H9 (cell line): Measurements from ENCODE around the gene DDX25. TPM values are rescaled to one million over a fixed set of nuclear protein-coding genes. Genes with fewer than 3 reads are reported as not detected.

ENCODE experiments used
- DNase-seq: peaks from one replicate; pipeline ENCODE4 v3.0.0-alpha.2; 2017
- H2AFZ ChIP-seq: one replicate; pipeline ENCODE4 v1.6.1; 2013; ENCODE audit warnings: mild to moderate bottlenecking, low read length, control low read depth, moderate library complexity
- H2AK5ac ChIP-seq: 2 replicates; pipeline ENCODE4 v1.6.1; 2013; ENCODE audit warnings: low read length, control low read depth, mixed read lengths; ENCODE audit not compliant: insufficient read length
- H2BK120ac ChIP-seq: one replicate; pipeline ENCODE4 v1.6.1; 2013; ENCODE audit warnings: low read depth, mild to moderate bottlenecking, low read length, control low read depth, inconsistent platforms; ENCODE audit not compliant: poor library complexity, severe bottlenecking
- H2BK12ac ChIP-seq: 2 replicates; pipeline ENCODE4 v1.6.1; 2013; ENCODE audit warnings: low read length, control low read depth, mixed read lengths, low read depth; ENCODE audit not compliant: insufficient read length
- H2BK15ac ChIP-seq: 2 replicates; pipeline ENCODE4 v1.6.1; 2013; ENCODE audit warnings: low read depth, low read length, control low read depth
- H2BK20ac ChIP-seq: one replicate; pipeline ENCODE4 v1.6.1; 2013; ENCODE audit warnings: low read depth, mild to moderate bottlenecking, low read length, control low read depth, inconsistent platforms; ENCODE audit not compliant: poor library complexity, severe bottlenecking
- H2BK5ac ChIP-seq: 2 replicates; pipeline ENCODE4 v1.6.1; 2013; ENCODE audit warnings: low read length, control low read depth, mixed read lengths; ENCODE audit not compliant: insufficient read length
- H3K14ac ChIP-seq: 2 replicates; pipeline ENCODE4 v1.6.1; 2013; ENCODE audit warnings: low read length, control low read depth; ENCODE audit not compliant: insufficient read depth
- H3K18ac ChIP-seq: 2 replicates; pipeline ENCODE4 v1.6.1; 2013; ENCODE audit warnings: low read depth, mild to moderate bottlenecking, mixed read lengths, low read length, control low read depth; ENCODE audit not compliant: insufficient read length
- H3K23ac ChIP-seq: 2 replicates; pipeline ENCODE4 v1.6.1; 2013; ENCODE audit warnings: low read length, control low read depth, mixed read lengths, low read depth; ENCODE audit not compliant: insufficient read length
- H3K23me2 ChIP-seq: 2 replicates; pipeline ENCODE4 v1.6.1; 2013; ENCODE audit warnings: low read depth, mild to moderate bottlenecking, mixed read lengths, low read length, control low read depth; ENCODE audit not compliant: insufficient read length, poor library complexity, severe bottlenecking
- H3K27ac ChIP-seq: 2 replicates; pipeline ENCODE4 v1.5.1; 2013; ENCODE audit warnings: low read length, control low read depth, mixed read lengths, low read depth; ENCODE audit not compliant: insufficient read length
- H3K27me3 ChIP-seq: 2 replicates; pipeline ENCODE4 v1.6.1; 2013; ENCODE audit warnings: low read length, control low read depth, inconsistent platforms; ENCODE audit not compliant: insufficient read depth
- H3K4ac ChIP-seq: 2 replicates; pipeline ENCODE4 v1.6.1; 2013; ENCODE audit warnings: low read depth, mild to moderate bottlenecking, control low read depth, inconsistent platforms, low read length, moderate library complexity
- H3K4me1 ChIP-seq: 2 replicates; pipeline ENCODE4 v1.6.1; 2013; ENCODE audit warnings: low read length, control low read depth, inconsistent platforms; ENCODE audit not compliant: insufficient read depth
- H3K4me2 ChIP-seq: 2 replicates; pipeline ENCODE4 v1.6.1; 2013; ENCODE audit warnings: low read length, control low read depth, mixed read lengths; ENCODE audit not compliant: insufficient read length, insufficient read depth
- H3K56ac ChIP-seq: 2 replicates; pipeline ENCODE4 v1.6.1; 2013; ENCODE audit warnings: low read depth, mild to moderate bottlenecking, mixed read lengths, low read length, control low read depth; ENCODE audit not compliant: insufficient read length
- H3K79me1 ChIP-seq: 2 replicates; pipeline ENCODE4 v1.6.1; 2013; ENCODE audit warnings: low read depth, mild to moderate bottlenecking, moderate library complexity, low read length, control low read depth, inconsistent platforms; ENCODE audit not compliant: insufficient read depth, poor library complexity, severe bottlenecking
- H3K79me2 ChIP-seq: 2 replicates; pipeline ENCODE4 v1.6.1; 2013; ENCODE audit warnings: low read length, control low read depth, inconsistent platforms; ENCODE audit not compliant: insufficient read depth
- H3K9ac ChIP-seq: 2 replicates; pipeline ENCODE4 v1.6.1; 2013; ENCODE audit warnings: low read length, control low read depth, mixed read lengths; ENCODE audit not compliant: insufficient read length; ENCODE audit errors: extremely low read depth
- H3K9me3 ChIP-seq: one replicate; pipeline ENCODE4 v1.6.1; 2013; ENCODE audit warnings: low read depth, low read length, inconsistent platforms; ENCODE audit not compliant: control insufficient read depth
- H3T11ph ChIP-seq: one replicate; pipeline ENCODE4 v1.6.1; 2013; ENCODE audit warnings: mild to moderate bottlenecking, low read length, control low read depth, inconsistent platforms
- H4K20me1 ChIP-seq: one replicate; pipeline ENCODE4 v1.6.1; 2013; ENCODE audit not compliant: control insufficient read depth, insufficient read length, insufficient read depth
- H4K5ac ChIP-seq: 2 replicates; pipeline ENCODE4 v1.6.1; 2013; ENCODE audit warnings: low read depth, mild to moderate bottlenecking, mixed read lengths, low read length, control low read depth; ENCODE audit not compliant: insufficient read length
- H4K8ac ChIP-seq: replicated peaks from 2 replicates; pipeline ENCODE4 v1.6.1; 2013; ENCODE audit warnings: low read length, control low read depth, mixed read lengths, low read depth; ENCODE audit not compliant: insufficient read length
- H4K91ac ChIP-seq: 2 replicates; pipeline ENCODE4 v1.6.1; 2013; ENCODE audit warnings: low read depth, mild to moderate bottlenecking, moderate library complexity, mixed read lengths, low read length, control low read depth; ENCODE audit not compliant: insufficient read length
- H3K27ac Mint-ChIP-seq, 3 experiments: 2 replicates in 2 of 3; 3 replicates in 1 of 3; pipeline ENCODE4 v1.8.0; 2020 to 2021; ENCODE audit warnings: mixed read lengths in 3 of 3, mild to moderate bottlenecking in 1 of 3, moderate library complexity in 1 of 3
- H3K27me3 Mint-ChIP-seq: 2 replicates; pipeline ENCODE4 v1.8.0; 2021; ENCODE audit warnings: low read depth, mild to moderate bottlenecking, moderate library complexity, mixed read lengths
- H3K36me3 Mint-ChIP-seq, 3 experiments: 2 replicates in 2 of 3; 3 replicates in 1 of 3; pipeline ENCODE4 v1.8.0; 2020 to 2021; ENCODE audit warnings: low read depth in 3 of 3, mixed read lengths in 3 of 3; ENCODE audit not compliant: insufficient read depth in 1 of 3
- H3K4me1 Mint-ChIP-seq, 2 experiments: 2 replicates each; pipeline ENCODE4 v1.8.0; 2020; ENCODE audit warnings: mixed read lengths in 2 of 2
- H3K4me3 Mint-ChIP-seq, 2 experiments: 2 replicates in 1 of 2; 3 replicates in 1 of 2; pipeline ENCODE4 v1.8.0; 2020 to 2021; ENCODE audit warnings: mild to moderate bottlenecking in 2 of 2, mixed read lengths in 2 of 2, moderate library complexity in 1 of 2
- H3K9me3 Mint-ChIP-seq, 2 experiments: 2 replicates in 1 of 2; 3 replicates in 1 of 2; pipeline ENCODE4 v1.8.0; 2020; ENCODE audit warnings: mild to moderate bottlenecking in 2 of 2, mixed read lengths in 2 of 2, moderate library complexity in 1 of 2
- WGBS: extraction: QIAGEN DNeasy Blood & Tissue Kit; methylation state at CpG from one replicate; pipeline ENCODE4 v1.1.7; 2013; ENCODE audit warnings: missing lambda C conversion rate, low lambda C conversion rate, mixed read lengths; ENCODE audit not compliant: insufficient read length; ENCODE audit errors: extremely low coverage; 5-methylcytosine and 5-hydroxymethylcytosine counted together
- total RNA-seq: library from RNA; stranded (reverse); gene quantifications from 2 replicates; pipeline ENCODE4 v1.2.1, GENCODE V29; 2021
- TF ChIP-seq, protein P1 (sequence below): fragments of 200-600 bp; sonication (generic); conservative IDR thresholded peaks from 3 replicates; pipeline ENCODE4 v1.8.0; 2021; ENCODE audit warnings: antibody characterized with exemption, mild to moderate bottlenecking

Gene DDX25
- total RNA-seq, 1 experiment from 2014 or later, result 6.9 TPM

DNA sequence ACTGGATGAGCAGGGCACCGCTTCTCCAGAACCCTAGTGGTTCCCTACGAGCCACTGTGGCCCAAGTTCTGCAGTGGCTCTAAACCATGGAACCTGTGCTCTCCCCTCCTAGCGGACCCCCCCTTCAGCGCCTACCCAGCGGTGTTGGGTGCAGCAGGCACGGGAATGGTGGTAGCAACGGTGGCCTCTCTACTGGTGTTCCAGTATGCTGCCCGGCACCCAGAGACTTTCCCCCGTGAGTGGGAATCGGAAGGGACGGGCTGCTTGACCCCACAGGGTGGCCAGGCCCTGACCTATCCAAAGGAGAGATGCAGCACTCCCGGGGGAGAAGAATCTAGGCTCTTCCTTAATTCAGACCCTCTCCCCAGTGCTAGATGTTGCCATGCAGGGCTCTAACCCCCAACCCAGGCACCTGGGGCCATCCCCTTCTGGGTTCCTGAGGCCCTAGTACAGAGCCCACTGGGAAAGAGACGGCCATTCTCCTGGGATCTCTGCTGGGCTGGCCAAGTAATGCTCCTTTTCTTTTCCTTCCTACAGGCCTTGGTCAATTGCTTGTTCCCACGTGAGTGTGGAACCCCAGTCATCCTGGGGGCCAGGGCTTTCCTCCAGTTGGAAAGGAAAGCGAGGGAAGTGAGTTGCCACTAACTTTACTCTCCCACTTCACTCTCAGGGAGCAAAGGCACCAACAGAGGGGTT lies 50.8 kb downstream of the DDX25 start:
- Histone ChIP-seq H3K27ac (no peak overlapping the region), H3K9me3 (no peaks in the 10 kb centered on the region), H3K23ac (no peak overlapping the region), H4K8ac (no peak overlapping the region), H3K4me1 (no peaks in the 10 kb centered on the region), H3K79me2 (no peaks in the 10 kb centered on the region), H4K5ac (no peak overlapping the region), H2AK5ac (no peak overlapping the region), H3K4ac (no peak overlapping the region), H4K91ac (no peak overlapping the region), H3K4me2 (no peak overlapping the region), H3K23me2 (no peaks in the 10 kb centered on the region), H3K27me3 (no peaks in the 10 kb centered on the region), H2AFZ (no peak overlapping the region), H3T11ph (no peak overlapping the region), H2BK12ac (no peak overlapping the region), H3K18ac (no peak overlapping the region), H4K20me1 (no peaks in the 10 kb centered on the region), H3K14ac (no peak overlapping the region), H2BK5ac (no peak overlapping the region), H3K9ac (no peak overlapping the region), H3K79me1 (no peaks in the 10 kb centered on the region), H2BK120ac (no peak overlapping the region), H2BK15ac (no peak overlapping the region), H3K56ac (no peak overlapping the region), H2BK20ac (no peak overlapping the region)
- no peak for DNase-seq
- whole genome bisulfite sequencing, result no CpG with 5 or more reads among the region's 15 CpGs
- Mint-ChIP-seq H3K36me3 (peaks cover 0 to 20% (median 2%) of the 10 kb centered on the region in 3 experiments; a peak in 4 of 7 replicates), H3K27ac (no peak overlapping the region), H3K9me3 (no peaks in the 10 kb centered on the region), H3K4me1 (peaks cover 8 to 16% of the 10 kb centered on the region in 2 experiments), H3K27me3 (no peaks in the 10 kb centered on the region; the same call in 1 of the 2 replicates), H3K4me3 (no peak overlapping the region)
- TF ChIP-seq, protein P1, sequence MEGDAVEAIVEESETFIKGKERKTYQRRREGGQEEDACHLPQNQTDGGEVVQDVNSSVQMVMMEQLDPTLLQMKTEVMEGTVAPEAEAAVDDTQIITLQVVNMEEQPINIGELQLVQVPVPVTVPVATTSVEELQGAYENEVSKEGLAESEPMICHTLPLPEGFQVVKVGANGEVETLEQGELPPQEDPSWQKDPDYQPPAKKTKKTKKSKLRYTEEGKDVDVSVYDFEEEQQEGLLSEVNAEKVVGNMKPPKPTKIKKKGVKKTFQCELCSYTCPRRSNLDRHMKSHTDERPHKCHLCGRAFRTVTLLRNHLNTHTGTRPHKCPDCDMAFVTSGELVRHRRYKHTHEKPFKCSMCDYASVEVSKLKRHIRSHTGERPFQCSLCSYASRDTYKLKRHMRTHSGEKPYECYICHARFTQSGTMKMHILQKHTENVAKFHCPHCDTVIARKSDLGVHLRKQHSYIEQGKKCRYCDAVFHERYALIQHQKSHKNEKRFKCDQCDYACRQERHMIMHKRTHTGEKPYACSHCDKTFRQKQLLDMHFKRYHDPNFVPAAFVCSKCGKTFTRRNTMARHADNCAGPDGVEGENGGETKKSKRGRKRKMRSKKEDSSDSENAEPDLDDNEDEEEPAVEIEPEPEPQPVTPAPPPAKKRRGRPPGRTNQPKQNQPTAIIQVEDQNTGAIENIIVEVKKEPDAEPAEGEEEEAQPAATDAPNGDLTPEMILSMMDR, result no peak
